Caco-2 (cell line): ENCODE measurements around the gene OXSR1. TPM values are rescaled to one million over a fixed set of nuclear protein-coding genes. Genes with fewer than 3 reads are reported as not detected.

Source experiments
- BruUV-seq: library from RNA; stranded (reverse); fragments of 400-500 nt; replicated peaks from 2 replicates; lab custom pipeline; 2021; lab: Mats Ljungman, UMichigan
- CTCF ChIA-PET: fragments of 300-600 bp; sonication (Branson Sonifier 250); formaldehyde crosslinking; loops from one replicate; lab custom pipeline; 2022; ENCODE audit warnings: antibody characterized with exemption; lab: Charles Lee
- POLR2A ChIA-PET: fragments of 300-600 bp; sonication (Branson Sonifier 250); formaldehyde crosslinking; loops from one replicate; lab custom pipeline; 2022; ENCODE audit warnings: antibody characterized with exemption; lab: Charles Lee
- DNase-seq, 2 experiments: peaks; one replicate each; pipeline versions ENCODE4 v3.0.0 to v3.0.0-alpha.2; 2020 to 2022
- H3K27me3 ChIP-seq: replicated peaks from 2 replicates; pipeline ENCODE4 v1.6.0; 2011; ENCODE audit warnings: low read length; ENCODE audit not compliant: control insufficient read depth, insufficient read depth
- H3K36me3 ChIP-seq: 2 replicates; pipeline ENCODE4 v1.5.1; 2011; ENCODE audit warnings: low read length; ENCODE audit not compliant: control insufficient read depth, insufficient read depth
- H3K4me1 ChIP-seq: fragments of 250-450 bp; sonication (Bioruptor Pico); 2 replicates; pipeline ENCODE4 v1.5.1; 2020; ENCODE audit warnings: mild to moderate bottlenecking
- H3K4me3 ChIP-seq: 2 replicates; pipeline ENCODE4 v1.5.1; 2011; ENCODE audit warnings: low read depth, mild to moderate bottlenecking, control low read depth, low read length
- H3K9me3 ChIP-seq: fragments of 250-450 bp; sonication (Bioruptor Pico); 2 replicates; pipeline ENCODE4 v1.5.1; 2020; ENCODE audit warnings: mild to moderate bottlenecking, moderate library complexity
- H3K27ac Mint-ChIP-seq: one replicate; pipeline ENCODE4 v1.8.0; 2022; ENCODE audit warnings: mixed read lengths; ENCODE audit not compliant: unreplicated experiment
- H3K27me3 Mint-ChIP-seq: one replicate; pipeline ENCODE4 v1.8.0; 2022; ENCODE audit warnings: mixed read lengths; ENCODE audit not compliant: insufficient read depth, unreplicated experiment
- H3K36me3 Mint-ChIP-seq: one replicate; pipeline ENCODE4 v1.8.0; 2022; ENCODE audit warnings: mild to moderate bottlenecking, mixed read lengths; ENCODE audit not compliant: insufficient read depth, unreplicated experiment
- H3K4me1 Mint-ChIP-seq: one replicate; pipeline ENCODE4 v1.8.0; 2022; ENCODE audit warnings: low read depth, mixed read lengths; ENCODE audit not compliant: unreplicated experiment
- H3K4me3 Mint-ChIP-seq: one replicate; pipeline ENCODE4 v1.8.0; 2022; ENCODE audit warnings: mild to moderate bottlenecking, moderate library complexity, mixed read lengths; ENCODE audit not compliant: unreplicated experiment
- H3K9me3 Mint-ChIP-seq: one replicate; pipeline ENCODE4 v1.8.0; 2022; ENCODE audit warnings: mixed read lengths; ENCODE audit not compliant: unreplicated experiment
- CTCF ChIP-seq, 2 experiments: fragments of 200-600 bp in 1 of 2; IDR thresholded peaks; 1 replicate in 1 of 2; 2 replicates in 1 of 2; pipeline versions ENCODE4 v1.5.1 to v1.8.0; 2011 to 2022; ENCODE audit warnings: antibody characterized with exemption in 1 of 2, control low read depth in 1 of 2, inconsistent platforms in 1 of 2, low read depth in 1 of 2, low read length in 1 of 2, mild to moderate bottlenecking in 1 of 2, moderate library complexity in 1 of 2; ENCODE audit not compliant: insufficient read depth in 1 of 2, severe bottlenecking in 1 of 2, unreplicated experiment in 1 of 2
- intact Hi-C: fragments of 100-400 bp; cut with micrococcal nuclease; formaldehyde crosslinking; loops from one replicate; pipeline ENCODE4 v1.10.0; 2022; ENCODE audit not compliant: unreplicated experiment
- total RNA-seq: library from RNA; stranded (reverse); gene quantifications from 2 replicates; pipeline ENCODE4 v1.2.3, GENCODE V29; 2022

OXSR1 gene
- total RNA-seq, 1 experiment from 2014 or later: 39.2 TPM

GRCh38 chr3:38151667-38152265 is 13.6 kb upstream of the OXSR1 start:
- H3K9me3 ChIP-seq: peaks cover 4% of the 10 kb centered on the region; the same call in 1 of the 2 replicates
- no peak for DNase-seq
- no peaks in the 10 kb centered on the region for H3K36me3 ChIP-seq
- Mint-ChIP-seq H3K27ac (no peak overlapping the region), H3K36me3 (no peaks in the 10 kb centered on the region), H3K27me3 (no peaks in the 10 kb centered on the region), H3K4me1 (no peaks in the 10 kb centered on the region), H3K9me3 (peaks cover 7% of the 10 kb centered on the region), H3K4me3 (no peak overlapping the region)
- H3K4me3 ChIP-seq: no peak overlapping the region
- H3K27me3 ChIP-seq: no peaks in the 10 kb centered on the region
- peaks cover 15% of the 10 kb centered on the region for H3K4me1 ChIP-seq
- ChIA-PET CTCF (no interaction called here), POLR2A (no interaction called here)
- no TSS peak for BruUV-seq
- intact Hi-C loops: no loop called here
- TF ChIP-seq CTCF (IDR thresholded peaks at IDR 0.05; ENCODE audit: insufficient read depth in 1 of 2, low read depth in 1 of 2, low read length in 1 of 2, severe bottlenecking in 1 of 2, unreplicated experiment in 1 of 2): no peak

GRCh38 chr3:38152609-38153008 is 12.7 kb upstream of the OXSR1 start:
- Histone ChIP-seq H3K27me3 (no peaks in the 10 kb centered on the region), H3K4me1 (peaks cover 15% of the 10 kb centered on the region)
- H3K9me3 Mint-ChIP-seq: no peaks in the 10 kb centered on the region

DNA sequence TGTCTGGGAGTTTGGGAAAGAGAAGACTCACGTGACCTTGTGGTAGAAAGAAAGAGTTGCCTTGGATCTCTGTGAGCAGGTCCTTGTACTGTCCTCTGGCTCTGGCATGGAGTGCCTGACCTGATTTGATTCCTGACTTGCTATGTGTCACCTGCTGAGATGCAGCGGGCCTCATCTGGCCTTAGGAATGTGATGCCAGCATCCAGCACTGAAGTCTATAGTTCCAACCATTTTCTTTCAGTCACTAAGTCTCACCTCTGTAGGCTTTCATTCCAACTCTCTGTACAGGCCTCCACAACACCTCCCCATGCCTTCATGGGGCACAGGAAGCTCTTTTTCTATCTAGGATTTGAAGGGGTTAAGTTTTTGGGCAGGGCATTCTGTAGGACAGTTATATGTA is 12.1 kb upstream of the OXSR1 start:
- BruUV-seq: no TSS peak
- Histone ChIP-seq H3K4me3 (no peak overlapping the region), H3K27me3 (no peaks in the 10 kb centered on the region), H3K9me3 (no peaks in the 10 kb centered on the region), H3K4me1 (peaks cover 15% of the 10 kb centered on the region), H3K36me3 (no peaks in the 10 kb centered on the region)
- Mint-ChIP-seq H3K4me3 (no peak overlapping the region), H3K4me1 (no peaks in the 10 kb centered on the region), H3K27me3 (no peaks in the 10 kb centered on the region), H3K9me3 (no peaks in the 10 kb centered on the region), H3K36me3 (no peaks in the 10 kb centered on the region), H3K27ac (no peak overlapping the region)
- CTCF ChIA-PET: no interaction called here
- no peak for DNase-seq
- intact Hi-C loops: no loop called here
- POLR2A ChIA-PET: interaction anchor here (1.2 kb wide), 1 partner anchor 12 kb away, joined by 3 read pairs; the partner anchor contains the start of gene OXSR1
- TF ChIP-seq CTCF (IDR thresholded peaks at IDR 0.05; ENCODE audit: insufficient read depth in 1 of 2, low read depth in 1 of 2, low read length in 1 of 2, severe bottlenecking in 1 of 2, unreplicated experiment in 1 of 2): no peak

More at GRCh38 chr3:38152609-38153008, 12.7 kb upstream of the OXSR1 start:
- intact Hi-C loops: no loop called here
- H3K27ac Mint-ChIP-seq: no peak overlapping the region
- no peak overlapping the region for H3K4me3 Mint-ChIP-seq
- CTCF ChIA-PET: no interaction called here
- Histone ChIP-seq H3K9me3 (no peaks in the 10 kb centered on the region), H3K4me3 (no peak overlapping the region), H3K36me3 (no peaks in the 10 kb centered on the region)
- H3K4me1 Mint-ChIP-seq: no peaks in the 10 kb centered on the region
- no peaks in the 10 kb centered on the region for H3K27me3 Mint-ChIP-seq
- POLR2A ChIA-PET: interaction anchor here (1.2 kb wide), 1 partner anchor 12 kb away, joined by 3 read pairs; the partner anchor contains the start of gene OXSR1
- H3K36me3 Mint-ChIP-seq: no peaks in the 10 kb centered on the region
- no TSS peak for BruUV-seq
- TF ChIP-seq CTCF (IDR thresholded peaks at IDR 0.05; ENCODE audit: insufficient read depth in 1 of 2, low read depth in 1 of 2, low read length in 1 of 2, severe bottlenecking in 1 of 2, unreplicated experiment in 1 of 2): no peak
- no peak for DNase-seq
